Measurements from ENCODE around the gene EFNA5.

Gene EFNA5

GRCh38 chr5:107646418-107646817 lies 24.3 kb downstream of the EFNA5 start:
- no peak for DNase-seq (ENCODE audit: low read depth)
- no peak for TF ChIP-seq CTCF (IDR thresholded peaks at IDR 0.05; ENCODE audit: low read length, missing control alignments)

GRCh38 chr5:107640568-107640967 lies 30.2 kb downstream of the EFNA5 start:
- H3K4me3 ChIP-seq (replicated peaks; ENCODE audit: low read depth, low read length), result no peak overlapping the region
- no peak for TF ChIP-seq CTCF (IDR thresholded peaks at IDR 0.05; ENCODE audit: low read length, missing control alignments)
- DNase-seq (ENCODE audit: low read depth), result no peak

More at GRCh38 chr5:107646418-107646817, 24.3 kb downstream of the EFNA5 start:
- H3K4me3 ChIP-seq (replicated peaks; ENCODE audit: low read depth, low read length), result no peak overlapping the region

GRCh38 chr5:107639990-107640389 lies 30.7 kb downstream of the EFNA5 start:
- no peak for TF ChIP-seq CTCF (IDR thresholded peaks at IDR 0.05; ENCODE audit: low read length, missing control alignments)
- no peak overlapping the region for H3K4me3 ChIP-seq (replicated peaks; ENCODE audit: low read depth, low read length)
- DNase-seq (ENCODE audit: low read depth), result no peak

- no peak for TF ChIP-seq CTCF (IDR thresholded peaks at IDR 0.05; ENCODE audit: low read length, missing control alignments)
- DNase-seq (ENCODE audit: low read depth), result peak; percentile 23
These were observed 34.2 kb downstream of the EFNA5 start for GRCh38 chr5:107636555-107636954.

GRCh38 chr5:107636068-107636467 lies 34.7 kb downstream of the EFNA5 start:
- no peak for TF ChIP-seq CTCF (IDR thresholded peaks at IDR 0.05; ENCODE audit: low read length, missing control alignments)
- no peak overlapping the region for H3K4me3 ChIP-seq (replicated peaks; ENCODE audit: low read depth, low read length)
- no peak for DNase-seq (ENCODE audit: low read depth)

More at GRCh38 chr5:107636555-107636954, 34.2 kb downstream of the EFNA5 start:
- no peak overlapping the region for H3K4me3 ChIP-seq (replicated peaks; ENCODE audit: low read depth, low read length)

- H3K4me3 ChIP-seq (replicated peaks; ENCODE audit: low read depth, low read length), result no peak overlapping the region
- DNase-seq (ENCODE audit: low read depth), result no peak
- TF ChIP-seq CTCF (IDR thresholded peaks at IDR 0.05; ENCODE audit: low read length, missing control alignments), result no peak
These were observed 35.5 kb downstream of the EFNA5 start for GRCh38 chr5:107634981-107635848.
